OCI-LY7 (cell line): ENCODE data around the gene ZBTB48.

Experiments used
- CTCF ChIP-seq: fragments of 200-600 bp; sonication (generic); conservative IDR thresholded peaks from 2 replicates; pipeline ENCODE4 v1.5.1; 2014; ENCODE audit warnings: mild to moderate bottlenecking, antibody characterized with exemption, low read length, moderate library complexity, mixed read lengths
- EZH2phosphoT487 ChIP-seq: fragments of 200-600 bp; sonication (generic); IDR thresholded peaks from 2 replicates; pipeline ENCODE4 v1.6.1; 2018; ENCODE audit warnings: low read depth, borderline replicate concordance, mild to moderate bottlenecking, mixed run types, antibody characterized with exemption, low read length, moderate library complexity, mixed read lengths

- TF ChIP-seq CTCF (no peak), EZH2phosphoT487 (no peak)
Measured at GRCh38 chr1:6580119-6580592, 362 bp downstream of the ZBTB48 start.
